Gastroesophageal sphincter (tissue), 3 donors: Measurements from ENCODE around the gene KLHL26.

Experiments used
- CTCF ChIP-seq, 4 experiments: fragments of 200-600 bp in 2 of 4; fragments of 450-650 bp in 2 of 4; sonication (generic) in 1 of 4; IDR thresholded peaks; one replicate each; pipeline ENCODE4 v1.5.1; 2017 to 2019; ENCODE audit warnings: antibody characterized with exemption in 4 of 4, mild to moderate bottlenecking in 2 of 4, moderate library complexity in 2 of 4
- POLR2A ChIP-seq, 2 donors: fragments of 450-650 bp; IDR thresholded peaks; one replicate each; pipeline ENCODE4 v1.6.1; 2017; ENCODE audit warnings: antibody characterized with exemption in 2 of 2, mild to moderate bottlenecking in 2 of 2, moderate library complexity in 1 of 2
- POLR2AphosphoS5 ChIP-seq: sonication (generic); formaldehyde crosslinking; IDR thresholded peaks from one replicate; pipeline ENCODE4 v1.6.1; 2017; ENCODE audit warnings: antibody characterized with exemption

GRCh38 chr19:18665771-18666202 lies 29.0 kb downstream of the KLHL26 start:
- TF ChIP-seq POLR2A (IDR thresholded peaks at IDR 0.05), result no peak
- no peak for TF ChIP-seq CTCF (IDR thresholded peaks at IDR 0.05)
- TF ChIP-seq POLR2AphosphoS5, result no peak
